GM12878 (cell line): ENCODE results near the gene NTSR1. TPM values are rescaled to one million over a fixed set of nuclear protein-coding genes. Genes with fewer than 3 reads are reported as not detected.

Experiments used
- ATAC-seq: fragments of 200-7000 bp; cut with Tn5 transposase; 3 replicates; pipeline ENCODE4 v1.9.1; 2020; ENCODE audit warnings: mild to moderate bottlenecking, moderate library complexity
- BruUV-seq: library from RNA; stranded (reverse); fragments of 400-500 nt; replicated peaks from 2 replicates; lab custom pipeline; 2021; lab: Mats Ljungman, UMichigan
- CTCF ChIA-PET: fragments of 300-600 bp; sonication (Branson Sonifier 250); formaldehyde crosslinking; extraction: SDS; loops from one replicate; lab custom pipeline; 2021; ENCODE audit warnings: inconsistent platforms; lab: Yijun Ruan, JAX
- POLR2A ChIA-PET: fragments of 350-600 bp; formaldehyde crosslinking; extraction: SDS; loops from one replicate; lab custom pipeline; 2021; ENCODE audit warnings: inconsistent platforms; lab: Charles Lee
- RAD21 ChIA-PET: fragments of 300-600 bp; sonication (Branson Sonifier 250); formaldehyde crosslinking; loops from one replicate; lab custom pipeline; 2023; ENCODE audit warnings: antibody characterized with exemption; ENCODE audit not compliant: unreplicated experiment; lab: Charles Lee
- SMC1A ChIA-PET: fragments of 300-600 bp; sonication (Branson Sonifier 250); formaldehyde crosslinking; loops from one replicate; lab custom pipeline; 2023; ENCODE audit not compliant: unreplicated experiment, uncharacterized antibody; lab: Charles Lee
- DNase-seq: peaks from one replicate; pipeline ENCODE4 v3.0.0-alpha.2; 2011; ENCODE audit warnings: low read depth, low spot score
- FAIRE-seq: peaks from 3 replicates; lab custom pipeline; 2011; peaks lifted over from hg19 to GRCh38; lab: Jason Lieb, UNC
- H2AFZ ChIP-seq: 2 replicates; pipeline ENCODE4 v1.6.0; 2011; ENCODE audit warnings: low read depth, low read length, control low read depth; ENCODE audit not compliant: control insufficient read depth
- H3K27ac ChIP-seq: 2 replicates; pipeline ENCODE4 v1.5.1; 2011; ENCODE audit warnings: control low read depth; ENCODE audit not compliant: control insufficient read depth, insufficient read depth
- H3K27me3 ChIP-seq, 2 experiments: replicated peaks in 1 of 2; 2 replicates each; pipeline versions ENCODE4 v1.6.0 to v1.6.1; 2011; ENCODE audit warnings: low read length in 1 of 2; ENCODE audit not compliant: control insufficient read depth in 2 of 2, insufficient read depth in 2 of 2
- H3K36me3 ChIP-seq, 2 experiments: 2 replicates each; pipeline ENCODE4 v1.5.1; 2011; ENCODE audit warnings: low read length in 1 of 2; ENCODE audit not compliant: control insufficient read depth in 2 of 2, insufficient read depth in 2 of 2
- H3K4me1 ChIP-seq: 2 replicates; pipeline ENCODE4 v1.6.1; 2011; ENCODE audit warnings: mild to moderate bottlenecking, low read length, moderate library complexity, mixed read lengths; ENCODE audit not compliant: control insufficient read depth, insufficient read depth
- H3K4me2 ChIP-seq: 2 replicates; pipeline ENCODE4 v1.6.0; 2011; ENCODE audit warnings: control low read depth; ENCODE audit not compliant: control insufficient read depth, insufficient read depth
- H3K4me3 ChIP-seq: fragments of 200-600 bp; sonication (generic); 2 replicates; pipeline ENCODE4 v1.5.1; 2016
- H3K79me2 ChIP-seq: 2 replicates; pipeline ENCODE4 v1.6.0; 2011; ENCODE audit warnings: low read length; ENCODE audit not compliant: control insufficient read depth, insufficient read depth
- H3K9ac ChIP-seq: 2 replicates; pipeline ENCODE4 v1.8.0; 2011; ENCODE audit warnings: low read length, control low read depth, mixed read lengths; ENCODE audit not compliant: control insufficient read depth, insufficient read depth
- H3K9me3 ChIP-seq: replicated peaks from 3 replicates; pipeline ENCODE4 v1.5.1; 2011; ENCODE audit warnings: mild to moderate bottlenecking, low read length; ENCODE audit not compliant: control insufficient read depth, insufficient read depth
- H4K20me1 ChIP-seq: 2 replicates; pipeline ENCODE4 v1.6.0; 2011; ENCODE audit not compliant: control insufficient read depth, insufficient read depth
- EGR1 ChIP-seq, 2 experiments: IDR thresholded peaks; 1 replicate in 1 of 2; 2 replicates in 1 of 2; pipeline ENCODE4 v1.6.1; 2011 to 2012; ENCODE audit warnings: low read depth in 2 of 2, low read length in 2 of 2, borderline replicate concordance in 1 of 2, mild to moderate bottlenecking in 1 of 2, moderate library complexity in 1 of 2
- ESRRA ChIP-seq: IDR thresholded peaks from 2 replicates; pipeline ENCODE4 v1.6.1; 2012; ENCODE audit warnings: mild to moderate bottlenecking, low read length, improper control_type of control experiment
- IKZF2 ChIP-seq, 2 experiments: fragments of 450-650 bp; IDR thresholded peaks; 2 replicates each; pipeline ENCODE4 v1.6.1; 2017; ENCODE audit warnings: mild to moderate bottlenecking in 2 of 2, moderate library complexity in 2 of 2
- MEF2B ChIP-seq: fragments of 450-650 bp; IDR thresholded peaks from 2 replicates; pipeline ENCODE4 v1.6.1; 2018; ENCODE audit warnings: mild to moderate bottlenecking, moderate library complexity; ENCODE audit not compliant: partially characterized antibody, poor library complexity, severe bottlenecking
- MTA3 ChIP-seq: IDR thresholded peaks from 2 replicates; pipeline ENCODE4 v1.6.1; 2012; ENCODE audit warnings: low read length, inconsistent platforms, borderline replicate concordance
- MYB ChIP-seq: fragments of 150-350 bp; IDR thresholded peaks from 2 replicates; pipeline ENCODE4 v1.6.1; 2014; ENCODE audit warnings: mild to moderate bottlenecking, low read depth, low read length, borderline replicate concordance
- NR2C2 ChIP-seq: IDR thresholded peaks from 2 replicates; pipeline ENCODE4 v1.6.1; 2011; ENCODE audit warnings: borderline replicate concordance, low read depth; ENCODE audit not compliant: control insufficient read depth, insufficient read length
- NR2F1 ChIP-seq: fragments of 450-650 bp; conservative IDR thresholded peaks from 2 replicates; pipeline ENCODE4 v1.6.1; 2017; ENCODE audit warnings: mild to moderate bottlenecking
- YY1 ChIP-seq: IDR thresholded peaks from 2 replicates; pipeline ENCODE4 v1.6.1; 2011; ENCODE audit warnings: low read depth, mild to moderate bottlenecking, low read length
- ZBTB11 ChIP-seq: fragments of 450-650 bp; formaldehyde crosslinking; IDR thresholded peaks from 2 replicates; pipeline ENCODE4 v1.5.0; 2022; ENCODE audit warnings: mild to moderate bottlenecking, missing genetic modification characterization
- ZBTB33 ChIP-seq: fragments of 450-650 bp; IDR thresholded peaks from 2 replicates; pipeline ENCODE4 v1.6.1; 2017; ENCODE audit warnings: mild to moderate bottlenecking
- WGBS: methylation state at CpG from one replicate; pipeline ENCODE4 v1.1.6; 2016; ENCODE audit warnings: low lambda C conversion rate; ENCODE audit not compliant: insufficient replicate concordance, insufficient coverage; ENCODE audit errors: missing lambda C conversion rate; 5-methylcytosine and 5-hydroxymethylcytosine counted together
- in situ Hi-C: fragments of 300-500 bp; cut with MboI; formaldehyde crosslinking; loops from 9 replicates; pipeline ENCODE4 v1.14.3; 2018; ENCODE audit warnings: mixed read lengths
- intact Hi-C: fragments of 100-400 bp; cut with micrococcal nuclease; formaldehyde crosslinking; loops from one replicate; pipeline ENCODE4 v1.14.2; 2022; ENCODE audit not compliant: unreplicated experiment
- polyA plus RNA-seq, 11 experiments: library from polyadenylated mRNA; depleted of rRNA in 4 of 11; unstranded in 6 of 11; stranded (reverse) in 5 of 11; fragments of >200 nt; fragmentation: Nextera tagmentation in 4 of 11; fragmentation: Illumina TruSeq in 1 of 11; extraction: Ambion mirVana in 4 of 11; extraction: Trizol in 1 of 11; gene quantifications; 1 replicate in 1 of 11; 2 replicates in 10 of 11; pipeline versions ENCODE4 v1.2.1 to v1.2.3, GENCODE V29; 2011 to 2016; ENCODE audit warnings: inconsistent platforms in 2 of 11, missing spikeins in 2 of 11, low read depth in 1 of 11
- total RNA-seq, 4 experiments: library from RNA; depleted of rRNA in 3 of 4; stranded (reverse); fragments of >200 nt in 3 of 4; fragmentation: Illumina TruSeq in 1 of 4; extraction: Trizol in 1 of 4; gene quantifications; 2 replicates each; pipeline versions ENCODE4 v1.2.1 to v1.2.3, GENCODE V29; 2013 to 2021
- TF ChIP-seq, protein P1 (sequence below): IDR thresholded peaks from 2 replicates; pipeline ENCODE4 v1.6.1; 2012; ENCODE audit warnings: mild to moderate bottlenecking, low read depth, low read length

Gene NTSR1
- total and polyA plus RNA-seq, 10 of the 15 experiments (the other 5 are each of a cell fraction or from before 2014, with no cell fraction given) = not detected

DNA sequence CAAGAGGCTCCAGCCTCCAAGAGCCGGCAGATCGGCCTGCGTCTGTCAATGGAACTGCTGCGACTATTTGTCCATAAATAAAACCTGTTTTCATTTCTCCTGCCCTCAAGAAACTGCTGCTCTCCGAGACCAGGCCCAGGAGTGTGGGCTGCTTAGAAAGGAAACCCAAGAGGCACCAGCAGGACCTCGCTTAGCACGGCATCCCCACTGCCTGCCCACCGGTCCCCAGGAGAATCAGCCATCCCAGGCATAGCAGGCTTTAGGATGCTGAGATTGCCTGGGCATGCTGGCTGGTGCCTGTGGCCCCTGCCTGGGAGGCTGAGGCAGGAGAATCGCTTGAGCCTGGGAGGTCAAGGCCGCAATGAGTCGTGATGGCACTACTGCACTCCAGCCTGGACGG, 17.6 kb downstream of the NTSR1 start (continued):
- no peak for TF ChIP-seq ESRRA
- TF ChIP-seq, protein P1, sequence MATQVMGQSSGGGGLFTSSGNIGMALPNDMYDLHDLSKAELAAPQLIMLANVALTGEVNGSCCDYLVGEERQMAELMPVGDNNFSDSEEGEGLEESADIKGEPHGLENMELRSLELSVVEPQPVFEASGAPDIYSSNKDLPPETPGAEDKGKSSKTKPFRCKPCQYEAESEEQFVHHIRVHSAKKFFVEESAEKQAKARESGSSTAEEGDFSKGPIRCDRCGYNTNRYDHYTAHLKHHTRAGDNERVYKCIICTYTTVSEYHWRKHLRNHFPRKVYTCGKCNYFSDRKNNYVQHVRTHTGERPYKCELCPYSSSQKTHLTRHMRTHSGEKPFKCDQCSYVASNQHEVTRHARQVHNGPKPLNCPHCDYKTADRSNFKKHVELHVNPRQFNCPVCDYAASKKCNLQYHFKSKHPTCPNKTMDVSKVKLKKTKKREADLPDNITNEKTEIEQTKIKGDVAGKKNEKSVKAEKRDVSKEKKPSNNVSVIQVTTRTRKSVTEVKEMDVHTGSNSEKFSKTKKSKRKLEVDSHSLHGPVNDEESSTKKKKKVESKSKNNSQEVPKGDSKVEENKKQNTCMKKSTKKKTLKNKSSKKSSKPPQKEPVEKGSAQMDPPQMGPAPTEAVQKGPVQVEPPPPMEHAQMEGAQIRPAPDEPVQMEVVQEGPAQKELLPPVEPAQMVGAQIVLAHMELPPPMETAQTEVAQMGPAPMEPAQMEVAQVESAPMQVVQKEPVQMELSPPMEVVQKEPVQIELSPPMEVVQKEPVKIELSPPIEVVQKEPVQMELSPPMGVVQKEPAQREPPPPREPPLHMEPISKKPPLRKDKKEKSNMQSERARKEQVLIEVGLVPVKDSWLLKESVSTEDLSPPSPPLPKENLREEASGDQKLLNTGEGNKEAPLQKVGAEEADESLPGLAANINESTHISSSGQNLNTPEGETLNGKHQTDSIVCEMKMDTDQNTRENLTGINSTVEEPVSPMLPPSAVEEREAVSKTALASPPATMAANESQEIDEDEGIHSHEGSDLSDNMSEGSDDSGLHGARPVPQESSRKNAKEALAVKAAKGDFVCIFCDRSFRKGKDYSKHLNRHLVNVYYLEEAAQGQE = no peak

GRCh38 chr20:62726716-62727583, 18.3 kb downstream of the NTSR1 start:
- Histone ChIP-seq H3K36me3 (no peaks in the 10 kb centered on the region), H3K9ac (no peak overlapping the region), H3K27me3 (peaks cover 2 to 11% of the 10 kb centered on the region in 2 experiments; a peak in 3 of 4 replicates), H3K4me2 (no peak overlapping the region), H3K4me3 (no peak overlapping the region), H4K20me1 (no peaks in the 10 kb centered on the region), H3K4me1 (no peaks in the 10 kb centered on the region), H3K27ac (no peak overlapping the region), H2AFZ (no peak overlapping the region), H3K79me2 (no peaks in the 10 kb centered on the region), H3K9me3 (no peaks in the 10 kb centered on the region; the same call in 2 of the 3 replicates)
- RAD21 ChIA-PET = no interaction called here
- CTCF ChIA-PET = no interaction called here
- FAIRE-seq = no peak
- no peak for DNase-seq
- ATAC-seq = no peak
- intact Hi-C loops = no loop called here
- 65% methylated on average over 30 of the region's 31 CpGs for WGBS
- in situ Hi-C loops = no loop called here
- SMC1A ChIA-PET = no interaction called here
- POLR2A ChIA-PET = no interaction called here
- BruUV-seq = no TSS peak
- TF ChIP-seq MEF2B (no peak), MYB (no peak), EGR1 (IDR thresholded peaks at IDR 0.05; ENCODE audit: borderline replicate concordance in 1 of 2, low read depth in 2 of 2, low read length in 2 of 2) (no peak), YY1 (no peak), ZBTB11 (CRISPR knock-in tag) (no peak), NR2C2 (no peak), MTA3 (no peak), ZBTB33 (no peak), IKZF2 (IDR thresholded peaks at IDR 0.05) (no peak), NR2F1 (no peak)
